GM18505 (cell line): Measurements from ENCODE around the gene BDKRB1.

ENCODE experiments used
- ATAC-seq: cut with Tn5 transposase; IDR thresholded peaks from one replicate; pipeline ENCODE4 v1.9.1; 2021; ENCODE audit not compliant: unreplicated experiment
- POLR2A ChIP-seq: IDR thresholded peaks from 4 replicates; pipeline ENCODE4 v1.6.1; 2011; ENCODE audit warnings: borderline replicate concordance; ENCODE audit not compliant: insufficient read depth, insufficient read length; ENCODE audit errors: extremely low read depth

BDKRB1 gene

DNA sequence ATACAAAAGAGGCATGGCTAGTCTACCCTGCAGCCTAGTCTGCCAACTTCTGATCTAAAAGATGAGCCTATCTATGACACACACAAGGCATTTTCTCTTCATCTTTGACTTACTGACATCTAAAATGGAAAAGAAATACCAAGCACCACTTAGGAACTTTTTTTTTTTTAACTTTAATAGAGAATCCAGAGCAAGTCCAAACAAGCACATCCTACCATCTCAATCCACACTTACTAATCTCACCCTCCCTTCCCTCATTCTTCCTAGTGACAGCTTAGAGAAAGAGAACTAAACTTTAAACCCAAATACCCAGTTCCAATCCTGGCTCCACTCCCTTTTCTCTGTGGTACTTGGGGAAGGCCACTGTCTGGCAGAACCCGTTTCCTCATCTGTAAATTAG, 31.8 kb downstream of the BDKRB1 start:
- no peak for TF ChIP-seq POLR2A
- ATAC-seq, result no peak

DNA sequence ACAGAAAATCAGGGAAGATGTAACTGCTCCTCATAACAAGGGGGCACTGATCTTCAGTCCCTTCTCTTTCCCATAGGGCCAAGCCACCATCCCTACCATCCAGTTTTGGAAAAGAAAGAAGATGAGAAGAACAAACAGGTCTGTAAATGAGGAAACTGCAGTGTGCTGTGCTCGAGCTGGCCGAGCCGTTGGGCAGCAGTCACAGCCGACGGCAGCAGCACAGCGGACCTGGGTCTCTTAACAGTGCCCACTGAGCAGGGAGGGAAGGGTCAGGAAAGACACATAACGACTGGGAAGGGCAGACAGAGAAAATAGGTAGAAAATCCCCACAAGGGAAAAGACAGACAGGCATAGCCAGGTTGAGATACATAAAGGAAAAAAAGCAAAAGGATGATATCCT, 38.2 kb downstream of the BDKRB1 start:
- ATAC-seq, result no peak
- no peak for TF ChIP-seq POLR2A

DNA sequence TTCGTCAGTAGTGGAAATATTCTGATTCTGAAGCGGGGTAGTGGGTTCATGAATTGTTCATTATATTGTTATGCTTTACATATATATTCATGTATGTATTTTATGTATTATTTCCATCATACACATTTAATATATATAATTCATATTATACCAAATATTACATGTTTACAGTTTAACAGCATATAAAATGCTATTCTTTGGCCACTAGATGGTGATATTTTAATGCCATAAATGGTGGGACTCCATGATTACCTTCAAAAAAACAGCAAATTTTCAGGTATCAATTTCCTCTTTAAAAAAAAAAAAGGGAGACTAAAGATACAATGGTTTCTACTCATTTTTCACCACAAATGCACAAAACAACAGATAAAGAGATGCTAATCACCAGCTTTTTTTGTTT, 41.0 kb downstream of the BDKRB1 start:
- ATAC-seq, result no peak
- TF ChIP-seq POLR2A, result no peak

DNA sequence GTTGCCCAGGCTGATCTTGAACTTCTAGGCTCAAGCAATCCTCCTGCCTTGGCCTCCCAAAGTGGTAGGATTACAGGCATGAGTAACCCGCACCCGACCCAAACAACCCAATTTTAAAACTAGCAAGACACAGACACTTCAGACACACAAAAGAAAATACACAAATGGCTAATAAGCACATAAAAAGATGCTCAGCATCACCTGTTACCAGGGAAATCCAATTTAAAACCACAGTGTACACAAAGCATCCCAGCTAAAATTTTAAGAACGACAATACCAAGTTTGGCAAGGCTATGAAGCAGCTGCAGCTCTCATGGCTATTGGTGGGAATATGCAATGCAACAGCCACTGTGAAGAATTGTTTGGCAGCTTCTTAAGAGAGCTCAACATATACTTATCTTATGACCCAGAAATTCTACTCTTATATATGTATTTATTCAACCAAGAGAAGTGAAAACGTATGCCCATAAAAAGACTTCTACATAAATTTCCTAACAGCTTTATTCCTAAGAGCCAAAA, 42.0 kb downstream of the BDKRB1 start:
- ATAC-seq, result no peak
- TF ChIP-seq POLR2A, result no peak

DNA sequence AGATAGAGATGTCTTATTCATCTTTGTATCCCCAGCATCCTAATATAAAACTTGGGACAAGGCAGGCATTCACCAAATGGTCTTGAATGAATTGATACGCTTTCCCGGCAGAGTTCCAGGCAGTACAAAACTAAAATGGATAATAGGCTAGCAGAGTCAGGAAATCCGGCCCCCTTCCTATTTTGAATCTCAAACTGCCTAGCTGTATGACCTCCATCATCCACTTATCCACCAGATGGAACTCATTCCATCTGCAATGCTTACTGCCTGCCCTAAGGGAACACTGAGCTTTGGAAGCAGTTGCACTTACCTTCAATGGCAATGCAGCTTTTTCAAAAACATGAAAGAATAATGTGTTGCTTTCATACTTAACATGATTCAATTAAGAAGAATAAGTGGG, 43.4 kb downstream of the BDKRB1 start:
- no peak for ATAC-seq
- no peak for TF ChIP-seq POLR2A

DNA sequence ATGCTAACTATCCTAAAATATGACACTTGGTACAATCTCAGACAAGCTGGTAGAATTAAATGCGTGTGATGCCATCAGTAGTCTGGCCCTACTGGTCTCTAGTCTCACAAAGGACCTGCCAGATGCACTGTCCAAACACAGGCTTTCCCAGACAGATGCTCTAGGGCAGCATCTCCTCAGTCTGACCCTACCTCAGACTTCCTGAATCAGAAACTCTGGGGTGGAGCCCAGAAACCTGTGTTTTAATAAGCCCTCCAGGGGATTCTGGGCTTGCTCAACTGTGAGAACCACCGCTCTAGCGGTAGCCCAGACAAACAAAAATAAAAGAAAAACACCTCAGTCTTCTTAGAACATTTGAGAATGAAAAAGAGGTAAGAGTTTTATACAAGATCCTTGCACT, 48.0 kb downstream of the BDKRB1 start:
- ATAC-seq, result no peak
- no peak for TF ChIP-seq POLR2A

DNA sequence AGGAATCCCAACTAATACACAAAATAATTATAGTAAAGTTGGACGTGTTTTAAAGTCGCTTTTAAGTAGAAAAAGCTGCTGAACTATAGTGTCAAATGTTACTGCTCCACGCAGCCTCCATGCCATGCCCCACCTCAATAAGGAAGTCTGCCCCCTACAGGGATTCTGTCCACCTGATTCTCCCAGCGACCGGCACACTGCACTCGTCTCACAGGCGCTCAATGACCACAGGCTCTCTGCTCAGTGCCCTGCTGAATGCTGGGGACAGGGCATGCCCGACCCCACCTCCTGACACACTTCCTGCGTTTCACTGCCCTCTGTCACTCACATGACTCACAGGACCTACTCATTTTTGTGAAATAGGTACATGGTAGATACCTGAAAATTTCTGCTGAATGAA, 48.9 kb downstream of the BDKRB1 start:
- no peak for ATAC-seq

DNA sequence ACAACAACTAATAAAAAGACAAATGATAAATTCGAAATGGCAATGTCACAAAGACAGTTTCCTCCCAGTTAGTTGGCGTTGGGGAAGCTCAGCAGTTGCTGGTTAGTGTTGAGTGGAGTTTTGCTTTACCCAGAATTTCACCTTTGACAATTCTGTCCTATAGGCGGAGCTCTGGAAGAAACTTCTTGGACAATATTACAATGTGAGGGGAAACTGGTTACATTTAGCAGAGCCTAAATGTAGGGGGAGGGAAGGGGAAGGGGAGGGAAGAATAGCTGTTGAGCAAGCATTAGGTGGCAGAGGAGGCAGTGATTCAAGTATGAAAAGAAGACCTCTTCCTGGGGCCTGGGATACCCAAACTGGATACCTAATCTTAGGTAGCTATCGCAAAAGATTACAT, 51.4 kb downstream of the BDKRB1 start:
- ATAC-seq, result no peak
- no peak for TF ChIP-seq POLR2A

More for the DNA sequence above, 48.9 kb downstream of the BDKRB1 start:
- no peak for TF ChIP-seq POLR2A

DNA sequence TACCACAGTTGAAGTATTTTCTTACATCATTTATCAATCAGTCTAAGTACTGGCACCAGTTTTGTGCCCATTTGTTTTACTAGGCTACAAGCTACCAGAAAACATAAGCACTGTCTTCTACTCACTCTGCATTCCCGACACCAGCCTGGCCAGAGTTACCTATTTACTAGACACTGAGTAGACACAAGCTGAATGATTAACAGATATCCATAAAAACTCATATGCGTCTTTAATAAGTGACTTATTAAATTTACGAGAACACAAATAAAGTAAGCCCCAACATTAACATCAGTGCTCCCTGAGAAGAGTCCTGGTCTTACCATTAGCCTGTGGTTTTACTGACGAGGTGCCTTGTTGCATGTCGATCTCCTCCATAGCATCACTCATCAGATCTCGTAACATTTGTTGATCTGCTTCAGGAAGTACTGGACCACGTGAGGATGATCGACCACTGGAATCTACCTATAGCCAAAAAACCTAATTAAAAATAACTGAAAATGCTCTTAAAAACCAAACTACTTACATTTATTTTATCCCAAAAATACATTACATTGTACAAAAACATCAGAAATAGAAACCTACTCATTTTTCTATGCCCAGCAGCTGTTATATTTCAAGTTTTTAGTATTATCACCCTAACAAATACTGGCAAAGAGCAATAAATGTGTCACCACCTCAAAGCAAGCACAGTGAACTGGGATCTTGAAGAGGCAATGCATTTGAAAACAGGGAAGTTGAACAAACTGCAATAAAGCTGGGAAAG, 53.3 kb downstream of the BDKRB1 start:
- ATAC-seq, result no peak
- no peak for TF ChIP-seq POLR2A

DNA sequence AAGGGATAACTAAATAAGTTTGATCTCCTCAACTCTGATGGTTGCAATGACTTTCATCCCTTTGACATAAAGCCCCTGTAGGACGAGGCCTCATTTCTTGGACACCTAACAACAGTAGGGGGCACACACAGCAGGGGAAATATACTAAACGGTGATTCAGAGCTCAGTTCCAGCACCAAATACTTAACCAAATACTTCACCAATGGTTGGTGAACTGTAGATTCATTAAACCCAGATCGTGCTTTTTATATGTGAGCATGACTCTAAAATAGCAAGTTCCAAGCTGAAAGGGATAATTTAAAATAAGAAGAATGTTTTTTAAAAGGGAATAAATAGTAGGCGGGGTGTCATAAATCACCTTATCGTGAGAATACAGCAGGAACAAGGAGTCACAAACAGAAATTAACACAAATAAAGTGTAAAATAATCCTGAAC, 53.9 kb downstream of the BDKRB1 start:
- ATAC-seq, result no peak
- no peak for TF ChIP-seq POLR2A

DNA sequence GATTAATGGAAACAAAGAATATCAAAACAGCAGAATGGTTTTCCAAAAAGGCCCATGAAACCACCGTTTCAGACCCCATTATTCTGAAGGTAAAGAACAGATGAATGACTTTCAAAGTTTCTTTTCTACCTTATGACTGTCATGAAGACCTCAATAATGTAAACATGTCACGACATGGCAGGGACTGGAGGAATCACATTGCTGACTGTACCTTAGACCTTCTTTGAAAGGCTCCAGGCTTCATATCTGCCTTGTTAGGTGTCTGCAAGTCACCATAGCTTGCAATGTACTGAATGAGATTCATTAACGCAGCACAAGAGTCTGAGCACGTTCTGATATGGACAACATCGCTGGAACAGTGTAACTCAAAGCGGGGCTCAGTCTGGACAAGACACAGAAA, 54.9 kb downstream of the BDKRB1 start:
- no peak for TF ChIP-seq POLR2A
- no peak for ATAC-seq
